ENCODE measurements around the gene TXLNA. TPM values are rescaled to one million over a fixed set of nuclear protein-coding genes. Genes with fewer than 3 reads are reported as not detected.

Gene TXLNA
- total RNA-seq, 5 donors from 2014 or later (not counting 1 experiment from before 2014, with no cell fraction given) = 25.3 to 47.7 (median 43.8) TPM

DNA sequence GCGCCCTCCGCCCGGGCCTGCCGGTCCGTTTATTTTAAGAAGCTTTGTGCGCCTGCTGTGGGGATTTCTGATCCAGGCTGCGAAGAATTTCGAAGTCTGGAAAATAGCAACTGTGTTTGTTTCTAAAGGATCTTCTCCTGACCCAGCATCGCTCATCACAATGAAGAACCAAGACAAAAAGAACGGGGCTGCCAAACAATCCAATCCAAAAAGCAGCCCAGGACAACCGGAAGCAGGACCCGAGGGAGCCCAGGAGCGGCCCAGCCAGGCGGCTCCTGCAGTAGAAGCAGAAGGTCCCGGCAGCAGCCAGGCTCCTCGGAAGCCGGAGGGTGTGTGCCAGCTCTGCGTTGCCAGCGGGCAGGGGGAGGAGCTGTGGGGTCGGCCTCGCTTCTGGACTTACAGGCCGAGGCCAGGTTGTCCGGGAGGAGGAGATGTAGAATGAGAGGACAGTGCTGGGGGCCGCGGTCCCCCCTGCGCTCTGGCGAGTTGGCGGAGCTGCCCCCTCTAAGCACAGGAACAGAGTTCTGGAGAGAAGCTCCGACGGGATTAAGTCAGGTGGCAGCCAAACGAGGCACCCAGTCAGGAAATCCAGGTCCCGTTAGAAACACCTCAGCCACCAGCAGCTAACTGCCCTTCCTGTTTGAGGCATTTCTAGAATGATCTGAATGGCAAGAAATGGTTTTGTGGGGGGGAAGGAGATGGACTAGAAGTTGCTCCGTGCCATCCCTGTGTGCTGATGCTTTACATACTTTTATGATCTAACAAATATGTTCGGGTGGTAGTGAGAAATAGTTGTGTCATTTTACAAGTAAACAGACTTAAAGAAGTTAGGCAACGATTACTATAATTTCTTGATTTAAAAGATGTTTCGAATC is 948 bp downstream of the TXLNA start:
- H3K4me1 Mint-ChIP-seq = peaks cover 44 to 46% (median 45%) of the 10 kb centered on the region in 3 donors
- 1% methylated on average over 16 of the region's 36 CpGs for WGBS (ENCODE audit: insufficient coverage)
- peak overlapping the region; percentile 87 to 93 (median 90) for H3K4me3 Mint-ChIP-seq
- H3K4me1 ChIP-seq (ENCODE audit: control insufficient read depth in 1 of 2, extremely low read depth in 1 of 2, insufficient read depth in 2 of 2, low read length in 2 of 2) = peaks cover 7 to 39% of the 10 kb centered on the region in 2 experiments
- peaks cover 28% of the 10 kb centered on the region for H3K36me3 Mint-ChIP-seq
- H3K27ac Mint-ChIP-seq = peak overlapping the region; percentile 58 to 80
- POLR2A ChIA-PET = interaction anchor here in 1 of 2 donors (0.6 kb wide), 1 partner anchor 209 kb away, joined by 3 read pairs; no protein-coding TSS in a partner anchor
- CTCF ChIA-PET = no interaction called here
- H3K9me3 ChIP-seq = no peaks in the 10 kb centered on the region
- H3K36me3 ChIP-seq (ENCODE audit: control insufficient read depth in 2 of 2, extremely low read depth in 1 of 2, insufficient read depth in 1 of 2, low read length in 1 of 2) = peaks cover 8 to 28% of the 10 kb centered on the region in 2 donors
- peak overlapping the region; percentile 86 to 91 for H3K4me3 ChIP-seq (ENCODE audit: control insufficient read depth in 1 of 2, extremely low read depth in 1 of 2, low read length in 1 of 2)
- no peaks in the 10 kb centered on the region for H3K27me3 Mint-ChIP-seq
- ATAC-seq (replicated peaks in 1 of 4) = no peak
- H3K9me3 Mint-ChIP-seq = no peaks in the 10 kb centered on the region
- peak in 11 of 35 experiments; percentile 2 to 43 (median 17) for DNase-seq
- peak overlapping the region; percentile 65 for H3K27ac ChIP-seq (ENCODE audit: low read length)
- no peaks in the 10 kb centered on the region for H3K27me3 ChIP-seq (replicated peaks in 1 of 2; ENCODE audit: control insufficient read depth in 2 of 2, extremely low read depth in 1 of 2, insufficient read depth in 2 of 2, low read length in 1 of 2)

- CTCF ChIA-PET = no interaction called here
- H3K27ac Mint-ChIP-seq = peak overlapping the region; percentile 58 to 63
- H3K4me1 Mint-ChIP-seq = peaks cover 47 to 48% (median 48%) of the 10 kb centered on the region in 3 donors
- peaks cover 30% of the 10 kb centered on the region for H3K36me3 Mint-ChIP-seq
- H3K9me3 Mint-ChIP-seq = no peaks in the 10 kb centered on the region
- no peak for DNase-seq
- no peaks in the 10 kb centered on the region for H3K9me3 ChIP-seq
- H3K4me3 Mint-ChIP-seq = peak overlapping the region; percentile 87 to 93 (median 90)
- no peaks in the 10 kb centered on the region for H3K27me3 Mint-ChIP-seq
- no peaks in the 10 kb centered on the region for H3K27me3 ChIP-seq (replicated peaks in 1 of 2; ENCODE audit: control insufficient read depth in 2 of 2, extremely low read depth in 1 of 2, insufficient read depth in 2 of 2, low read length in 1 of 2)
- peaks cover 7 to 39% of the 10 kb centered on the region in 2 experiments for H3K4me1 ChIP-seq (ENCODE audit: control insufficient read depth in 1 of 2, extremely low read depth in 1 of 2, insufficient read depth in 2 of 2, low read length in 2 of 2)
- peak overlapping the region; percentile 65 for H3K27ac ChIP-seq (ENCODE audit: low read length)
- 89% methylated on average over 8 of the region's 9 CpGs for WGBS (ENCODE audit: insufficient coverage)
- peak overlapping the region; percentile 86 to 91 for H3K4me3 ChIP-seq (ENCODE audit: control insufficient read depth in 1 of 2, extremely low read depth in 1 of 2, low read length in 1 of 2)
- no peak for ATAC-seq (replicated peaks in 1 of 4)
- peaks cover 7 to 31% of the 10 kb centered on the region in 2 donors for H3K36me3 ChIP-seq (ENCODE audit: control insufficient read depth in 2 of 2, extremely low read depth in 1 of 2, insufficient read depth in 1 of 2, low read length in 1 of 2)
- POLR2A ChIA-PET = no interaction called here
Observed at GRCh38 chr1:32181065-32181464, 1.6 kb downstream of the TXLNA start.

DNA sequence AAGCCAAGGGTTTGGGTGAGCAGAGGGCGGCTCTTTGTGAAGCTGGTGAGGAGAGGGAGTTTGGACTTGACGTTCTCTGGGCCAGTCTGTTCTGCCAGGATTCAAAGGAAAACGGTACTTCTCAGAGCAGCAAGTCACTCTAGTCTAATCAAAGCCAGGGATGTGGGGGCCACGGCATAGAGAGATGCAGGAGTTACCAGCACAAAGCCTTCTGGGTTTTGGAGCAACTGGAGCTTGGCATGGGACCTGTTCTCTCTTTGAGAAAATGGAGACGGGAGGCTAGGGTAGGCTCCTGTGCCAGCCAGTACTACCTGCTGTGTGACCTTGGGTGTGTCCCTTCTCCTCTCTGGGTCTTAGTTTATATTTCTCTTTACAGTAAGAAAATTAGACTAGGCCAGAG is 2.1 kb downstream of the TXLNA start:
- no peaks in the 10 kb centered on the region for H3K9me3 Mint-ChIP-seq
- H3K27ac ChIP-seq (ENCODE audit: low read length) = no peak overlapping the region
- ATAC-seq (replicated peaks in 1 of 4) (no peak), DNase-seq (no peak)
- no peaks in the 10 kb centered on the region for H3K9me3 ChIP-seq
- no peak overlapping the region for H3K4me3 ChIP-seq (ENCODE audit: control insufficient read depth in 1 of 2, extremely low read depth in 1 of 2, low read length in 1 of 2)
- H3K27me3 ChIP-seq (replicated peaks in 1 of 2; ENCODE audit: control insufficient read depth in 2 of 2, extremely low read depth in 1 of 2, insufficient read depth in 2 of 2, low read length in 1 of 2) = no peaks in the 10 kb centered on the region
- peak overlapping the region; percentile 37 to 63 for H3K27ac Mint-ChIP-seq
- 93% methylated on average over 3 of the region's 5 CpGs for WGBS (ENCODE audit: insufficient coverage)
- peaks cover 7 to 36% of the 10 kb centered on the region in 2 donors for H3K36me3 ChIP-seq (ENCODE audit: control insufficient read depth in 2 of 2, extremely low read depth in 1 of 2, insufficient read depth in 1 of 2, low read length in 1 of 2)
- ChIA-PET CTCF (interaction anchor here in 1 of 2 donors (1.1 kb wide), 1 partner anchor 70 kb away, joined by 6 read pairs; no protein-coding TSS in a partner anchor), POLR2A (no interaction called here)
- H3K36me3 Mint-ChIP-seq = peaks cover 35% of the 10 kb centered on the region
- H3K4me1 ChIP-seq (ENCODE audit: control insufficient read depth in 1 of 2, extremely low read depth in 1 of 2, insufficient read depth in 2 of 2, low read length in 2 of 2) = peaks cover 7 to 39% of the 10 kb centered on the region in 2 experiments
- peaks cover 52 to 53% (median 53%) of the 10 kb centered on the region in 3 donors for H3K4me1 Mint-ChIP-seq
- peak overlapping the region; percentile 87 to 93 (median 90) for H3K4me3 Mint-ChIP-seq
- H3K27me3 Mint-ChIP-seq = no peaks in the 10 kb centered on the region

- no peak for ATAC-seq (replicated peaks in 1 of 4)
- CTCF ChIA-PET = interaction anchor here in 1 of 2 donors (0.7 to 1.1 kb wide), 2 partner anchors 59 to 70 kb away, joined by 5 to 6 read pairs; no protein-coding TSS in a partner anchor
- H3K27ac Mint-ChIP-seq = no peak overlapping the region
Observed at GRCh38 chr1:32182060-32182459, 2.6 kb downstream of the TXLNA start.

DNA sequence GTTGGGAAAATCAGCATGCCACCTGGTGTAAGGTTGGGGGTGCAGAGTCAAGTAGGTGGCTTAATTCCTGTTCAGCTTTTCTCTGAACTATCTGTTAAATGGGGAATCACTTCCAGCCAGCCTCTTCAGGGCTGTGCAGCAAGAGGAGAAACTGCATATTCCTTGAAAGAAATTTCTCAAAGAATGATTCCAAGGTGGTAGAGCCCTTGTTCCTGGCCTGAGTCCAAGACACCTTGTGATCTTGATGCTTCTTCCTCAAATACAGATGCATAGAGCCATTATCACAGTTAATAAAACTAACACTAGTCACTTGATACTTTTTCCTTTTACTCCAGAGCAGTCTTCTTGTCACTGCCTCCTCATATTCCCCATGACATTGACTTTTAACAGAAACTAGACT is 5.2 kb downstream of the TXLNA start:
- H3K36me3 ChIP-seq (ENCODE audit: control insufficient read depth in 2 of 2, extremely low read depth in 1 of 2, insufficient read depth in 1 of 2, low read length in 1 of 2) = peaks cover 13 to 64% of the 10 kb centered on the region in 2 donors
- H3K4me1 ChIP-seq (ENCODE audit: control insufficient read depth in 1 of 2, extremely low read depth in 1 of 2, insufficient read depth in 2 of 2, low read length in 2 of 2) = peaks cover 7 to 32% of the 10 kb centered on the region in 2 experiments
- no peaks in the 10 kb centered on the region for H3K27me3 ChIP-seq (replicated peaks in 1 of 2; ENCODE audit: control insufficient read depth in 2 of 2, extremely low read depth in 1 of 2, insufficient read depth in 2 of 2, low read length in 1 of 2)
- Mint-ChIP-seq H3K4me1 (peaks cover 47 to 54% (median 50%) of the 10 kb centered on the region in 3 donors), H3K27me3 (no peaks in the 10 kb centered on the region), H3K9me3 (no peaks in the 10 kb centered on the region), H3K36me3 (peaks cover 56% of the 10 kb centered on the region), H3K27ac (no peak overlapping the region), H3K4me3 (no peak overlapping the region)
- no peaks in the 10 kb centered on the region for H3K9me3 ChIP-seq
- DNase-seq (no peak), ATAC-seq (replicated peaks in 1 of 4) (no peak)
- ChIA-PET POLR2A (no interaction called here), CTCF (interaction anchor here in 1 of 2 donors (0.6 to 1.0 kb wide), 2 partner anchors 31 to 205 kb away, joined by 3 read pairs; no protein-coding TSS in a partner anchor)
- H3K27ac ChIP-seq (ENCODE audit: low read length) = no peak overlapping the region
- H3K4me3 ChIP-seq (ENCODE audit: control insufficient read depth in 1 of 2, extremely low read depth in 1 of 2, low read length in 1 of 2) = no peak overlapping the region

More at GRCh38 chr1:32182060-32182459, 2.6 kb downstream of the TXLNA start:
- H3K4me1 ChIP-seq (ENCODE audit: control insufficient read depth in 1 of 2, extremely low read depth in 1 of 2, insufficient read depth in 2 of 2, low read length in 2 of 2) = peaks cover 7 to 39% of the 10 kb centered on the region in 2 experiments
- POLR2A ChIA-PET = no interaction called here
- H3K4me1 Mint-ChIP-seq = peaks cover 53 to 54% (median 54%) of the 10 kb centered on the region in 3 donors
- DNase-seq = no peak
- no peaks in the 10 kb centered on the region for H3K9me3 Mint-ChIP-seq
- H3K27ac ChIP-seq (ENCODE audit: low read length) = no peak overlapping the region
- H3K27me3 Mint-ChIP-seq = no peaks in the 10 kb centered on the region
- H3K4me3 ChIP-seq (ENCODE audit: control insufficient read depth in 1 of 2, extremely low read depth in 1 of 2, low read length in 1 of 2) = no peak overlapping the region
- WGBS (ENCODE audit: insufficient coverage) = 84% methylated on average over 6 of the region's 6 CpGs
- no peaks in the 10 kb centered on the region for H3K27me3 ChIP-seq (replicated peaks in 1 of 2; ENCODE audit: control insufficient read depth in 2 of 2, extremely low read depth in 1 of 2, insufficient read depth in 2 of 2, low read length in 1 of 2)
- peaks cover 37% of the 10 kb centered on the region for H3K36me3 Mint-ChIP-seq
- peak overlapping the region in 2 of 3 donors; percentile 29 to 90 for H3K4me3 Mint-ChIP-seq
- no peaks in the 10 kb centered on the region for H3K9me3 ChIP-seq
- H3K36me3 ChIP-seq (ENCODE audit: control insufficient read depth in 2 of 2, extremely low read depth in 1 of 2, insufficient read depth in 1 of 2, low read length in 1 of 2) = peaks cover 7 to 40% of the 10 kb centered on the region in 2 donors

DNA sequence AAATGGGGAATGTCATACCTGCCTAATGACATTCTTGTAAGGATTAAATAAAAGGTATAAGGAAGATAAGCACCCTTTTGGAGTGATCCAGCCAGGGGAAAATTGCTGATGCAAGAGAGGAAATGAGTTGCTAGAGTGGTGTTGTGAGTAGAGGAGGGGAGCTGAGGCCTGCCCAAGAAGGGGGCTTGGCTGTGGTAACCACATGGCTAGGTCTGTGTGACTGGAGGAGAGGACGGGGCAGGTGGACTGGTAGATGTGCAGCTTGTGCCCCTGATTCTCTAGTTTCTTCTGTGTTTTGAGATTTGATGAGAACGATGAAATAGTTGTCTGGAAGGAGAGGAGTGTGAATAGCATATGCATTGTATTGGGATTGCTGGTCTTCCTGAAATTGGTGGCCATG is 6.6 kb downstream of the TXLNA start:
- no peaks in the 10 kb centered on the region for H3K27me3 Mint-ChIP-seq
- no peak for DNase-seq
- H3K36me3 Mint-ChIP-seq = peaks cover 64% of the 10 kb centered on the region
- POLR2A ChIA-PET = interaction anchor here in 1 of 2 donors (0.5 kb wide), 1 partner anchor 62 kb away, joined by 4 read pairs; no protein-coding TSS in a partner anchor
- 80% methylated on average over 2 of the region's 2 CpGs for WGBS (ENCODE audit: insufficient coverage)
- H3K9me3 Mint-ChIP-seq = no peaks in the 10 kb centered on the region
- Histone ChIP-seq H3K36me3 (ENCODE audit: control insufficient read depth in 2 of 2, extremely low read depth in 1 of 2, insufficient read depth in 1 of 2, low read length in 1 of 2) (peaks cover 21 to 76% of the 10 kb centered on the region in 2 donors), H3K27ac (ENCODE audit: low read length) (no peak overlapping the region), H3K27me3 (replicated peaks in 1 of 2; ENCODE audit: control insufficient read depth in 2 of 2, extremely low read depth in 1 of 2, insufficient read depth in 2 of 2, low read length in 1 of 2) (no peaks in the 10 kb centered on the region), H3K4me1 (ENCODE audit: control insufficient read depth in 1 of 2, extremely low read depth in 1 of 2, insufficient read depth in 2 of 2, low read length in 2 of 2) (peaks cover 4 to 21% of the 10 kb centered on the region in 2 experiments), H3K9me3 (no peaks in the 10 kb centered on the region), H3K4me3 (ENCODE audit: control insufficient read depth in 1 of 2, extremely low read depth in 1 of 2, low read length in 1 of 2) (no peak overlapping the region)
- H3K27ac Mint-ChIP-seq = no peak overlapping the region
- H3K4me1 Mint-ChIP-seq = peaks cover 37 to 41% (median 39%) of the 10 kb centered on the region in 3 donors
- no peak overlapping the region for H3K4me3 Mint-ChIP-seq
- no peak for ATAC-seq (replicated peaks in 1 of 4)
- CTCF ChIA-PET = interaction anchor here (0.6 to 0.7 kb wide), 2 partner anchors 104 to 120 kb away, joined by 3 read pairs; no protein-coding TSS in a partner anchor
